GM12874 (cell line): ENCODE measurements around the gene GUCD1.

Experiments used
- TF ChIP-seq, protein P1 (sequence below): IDR thresholded peaks from 2 replicates; pipeline ENCODE4 v1.5.1; 2011; ENCODE audit warnings: low read depth, mild to moderate bottlenecking, control low read depth, low read length, moderate library complexity; ENCODE audit not compliant: insufficient read depth

The GUCD1 gene

GRCh38 chr22:24590596-24591173 lies 35.7 kb upstream of the GUCD1 start:
- TF ChIP-seq, protein P1, sequence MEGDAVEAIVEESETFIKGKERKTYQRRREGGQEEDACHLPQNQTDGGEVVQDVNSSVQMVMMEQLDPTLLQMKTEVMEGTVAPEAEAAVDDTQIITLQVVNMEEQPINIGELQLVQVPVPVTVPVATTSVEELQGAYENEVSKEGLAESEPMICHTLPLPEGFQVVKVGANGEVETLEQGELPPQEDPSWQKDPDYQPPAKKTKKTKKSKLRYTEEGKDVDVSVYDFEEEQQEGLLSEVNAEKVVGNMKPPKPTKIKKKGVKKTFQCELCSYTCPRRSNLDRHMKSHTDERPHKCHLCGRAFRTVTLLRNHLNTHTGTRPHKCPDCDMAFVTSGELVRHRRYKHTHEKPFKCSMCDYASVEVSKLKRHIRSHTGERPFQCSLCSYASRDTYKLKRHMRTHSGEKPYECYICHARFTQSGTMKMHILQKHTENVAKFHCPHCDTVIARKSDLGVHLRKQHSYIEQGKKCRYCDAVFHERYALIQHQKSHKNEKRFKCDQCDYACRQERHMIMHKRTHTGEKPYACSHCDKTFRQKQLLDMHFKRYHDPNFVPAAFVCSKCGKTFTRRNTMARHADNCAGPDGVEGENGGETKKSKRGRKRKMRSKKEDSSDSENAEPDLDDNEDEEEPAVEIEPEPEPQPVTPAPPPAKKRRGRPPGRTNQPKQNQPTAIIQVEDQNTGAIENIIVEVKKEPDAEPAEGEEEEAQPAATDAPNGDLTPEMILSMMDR, result no peak

GRCh38 chr22:24589518-24590030 lies 34.6 kb upstream of the GUCD1 start:
- TF ChIP-seq, protein P1, result no peak

DNA sequence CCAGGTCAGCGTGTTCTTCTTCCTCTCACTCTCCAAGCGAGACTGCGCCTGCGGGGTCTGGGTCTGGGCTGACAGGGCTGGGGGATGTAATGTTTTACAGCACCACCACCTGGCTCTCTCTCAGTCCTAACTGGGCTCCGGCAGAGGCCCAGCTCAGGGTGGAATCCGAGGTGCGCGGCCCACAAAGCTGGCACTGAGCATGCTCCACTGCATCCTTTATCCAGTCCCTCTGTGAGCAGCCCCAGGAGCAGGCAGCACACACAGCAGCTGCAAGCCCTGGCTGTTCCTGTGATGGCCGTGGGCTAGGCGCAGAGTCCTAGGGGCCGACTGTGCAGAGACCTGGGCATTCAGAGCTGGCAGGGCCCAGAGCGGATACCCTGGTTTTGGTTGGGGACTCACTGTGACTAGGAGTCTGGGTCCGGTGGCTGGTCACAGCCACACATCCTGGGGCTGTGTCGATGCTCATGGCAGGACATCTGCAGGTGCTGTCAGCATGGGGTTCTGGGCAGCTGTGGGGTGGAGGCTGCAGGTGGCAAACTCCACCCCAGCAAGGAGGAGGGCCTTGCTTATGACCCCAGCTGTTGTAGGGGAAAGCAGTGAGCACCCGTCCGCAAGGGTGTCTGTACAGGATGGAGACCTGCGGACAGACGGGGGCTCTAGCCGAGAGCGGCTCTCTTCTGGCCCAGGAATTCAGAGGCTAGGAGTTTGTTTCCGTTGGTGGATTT lies 34.0 kb upstream of the GUCD1 start:
- TF ChIP-seq, protein P1, result no peak

DNA sequence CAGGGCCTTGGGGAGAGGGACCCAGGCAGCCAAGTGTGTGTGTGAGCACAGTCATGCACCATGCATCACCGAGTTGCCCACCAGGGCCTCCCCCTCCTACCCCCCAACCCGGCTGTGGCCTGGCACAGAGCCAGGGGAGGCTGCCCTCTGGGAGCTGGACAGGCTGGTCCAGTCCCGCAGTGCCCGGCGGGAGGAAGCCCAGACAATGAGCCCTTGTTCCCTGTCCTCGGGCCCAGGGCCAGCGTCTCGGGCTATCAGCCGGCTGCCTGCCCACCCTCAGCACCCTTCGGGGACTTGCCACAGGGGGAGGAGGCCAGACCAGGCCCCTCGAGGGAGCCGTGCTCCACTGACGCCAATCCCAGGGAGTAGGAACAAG lies 33.4 kb upstream of the GUCD1 start:
- TF ChIP-seq, protein P1, result no peak

DNA sequence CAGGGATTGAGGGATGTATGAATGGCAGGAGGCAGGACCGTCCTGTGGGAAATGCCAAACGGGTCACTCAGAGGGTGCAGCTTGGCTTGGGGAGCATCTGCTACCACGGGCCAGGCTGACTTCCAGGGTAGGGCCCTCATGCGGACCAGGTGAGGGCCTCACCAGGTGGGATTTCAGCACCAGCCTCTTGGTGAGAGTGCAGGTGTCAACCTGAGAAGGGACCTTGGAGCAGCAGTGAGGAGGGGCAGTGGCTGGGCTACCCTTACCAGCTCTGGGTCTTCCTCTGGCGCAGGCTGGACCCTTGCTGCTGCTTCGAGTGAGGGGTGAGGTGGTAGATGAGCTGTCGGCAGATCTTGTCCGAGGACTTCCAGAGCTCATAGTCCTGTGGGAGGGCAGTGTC lies 33.0 kb upstream of the GUCD1 start:
- TF ChIP-seq, protein P1, result no peak

DNA sequence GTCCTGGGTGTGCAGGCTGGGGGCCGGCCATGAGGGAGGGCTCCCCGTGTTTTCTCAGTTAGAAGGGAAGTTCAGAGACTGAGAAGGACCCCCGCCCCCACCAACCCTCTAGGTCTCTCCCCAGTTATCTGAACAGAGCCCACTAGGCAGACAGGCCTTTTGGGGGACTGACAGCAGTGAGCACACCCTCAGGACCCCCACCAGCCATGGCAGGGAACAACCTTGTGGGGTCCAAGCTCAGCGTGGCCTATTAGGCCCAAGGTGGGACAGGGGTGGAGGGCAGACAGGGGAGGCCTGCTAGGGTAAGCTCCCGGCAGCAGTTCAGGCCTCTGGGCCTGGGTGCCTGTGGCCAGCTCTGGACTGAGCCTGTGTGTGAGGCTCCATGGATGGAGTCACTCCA lies 32.3 kb upstream of the GUCD1 start:
- TF ChIP-seq, protein P1, result no peak

- TF ChIP-seq, protein P1, result no peak
Observed at GRCh38 chr22:24585927-24586546, 31.1 kb upstream of the GUCD1 start.
